HG02840 (cell line): Measurements from ENCODE around the gene MED10.

ENCODE experiments used
- ATAC-seq: cut with Tn5 transposase; IDR thresholded peaks from one replicate; pipeline ENCODE4 v1.9.1; 2021; ENCODE audit warnings: mild to moderate bottlenecking, moderate library complexity, moderate number of reproducible peaks; ENCODE audit not compliant: unreplicated experiment, low FRiP score

MED10 gene, protein sequence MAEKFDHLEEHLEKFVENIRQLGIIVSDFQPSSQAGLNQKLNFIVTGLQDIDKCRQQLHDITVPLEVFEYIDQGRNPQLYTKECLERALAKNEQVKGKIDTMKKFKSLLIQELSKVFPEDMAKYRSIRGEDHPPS

DNA sequence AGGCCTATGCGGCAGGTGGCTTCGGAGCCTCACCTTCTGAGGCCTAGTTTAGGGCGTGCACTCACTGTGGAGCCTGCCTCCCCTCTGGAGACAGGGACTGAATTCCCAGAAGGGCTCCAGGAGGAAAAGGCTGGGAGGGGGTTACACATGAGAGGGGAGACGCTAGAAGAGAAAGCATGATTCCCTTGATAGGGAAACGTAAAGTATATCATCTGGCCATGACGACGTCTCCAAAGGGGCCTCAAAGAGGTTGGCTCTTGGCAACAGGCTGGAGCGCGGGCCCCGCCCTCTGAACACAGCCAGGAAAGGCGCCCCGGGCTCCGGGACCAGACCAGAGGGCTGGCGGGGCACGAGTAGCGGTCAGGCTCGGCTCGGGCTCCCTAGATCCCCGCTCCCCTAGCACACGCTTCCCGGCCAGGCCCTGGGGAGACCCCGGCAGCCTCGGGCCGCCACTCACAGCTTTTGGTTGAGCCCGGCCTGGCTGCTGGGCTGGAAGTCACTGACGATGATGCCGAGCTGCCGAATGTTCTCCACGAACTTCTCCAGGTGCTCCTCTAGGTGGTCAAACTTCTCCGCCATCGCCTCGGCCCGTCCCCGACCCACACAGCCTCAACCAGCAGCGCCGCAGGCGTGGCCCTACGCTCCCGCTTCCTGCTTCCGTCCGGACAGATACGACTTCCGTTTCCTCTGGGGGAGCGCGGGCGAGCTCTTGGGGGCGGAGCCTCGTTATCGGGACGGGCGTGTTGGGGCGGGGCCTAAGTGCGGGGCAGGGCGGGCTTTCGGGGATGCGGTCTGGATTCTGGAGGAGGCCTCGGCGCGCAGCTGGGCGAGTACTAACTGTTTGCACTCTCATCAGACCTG, at the start of gene MED10:
TSS of gene MED10 (minus strand) at position 643 of the 861 bp plus-strand sequence. CDS start at position 579, 64 bp downstream.
- ATAC-seq: peak; percentile 99

DNA sequence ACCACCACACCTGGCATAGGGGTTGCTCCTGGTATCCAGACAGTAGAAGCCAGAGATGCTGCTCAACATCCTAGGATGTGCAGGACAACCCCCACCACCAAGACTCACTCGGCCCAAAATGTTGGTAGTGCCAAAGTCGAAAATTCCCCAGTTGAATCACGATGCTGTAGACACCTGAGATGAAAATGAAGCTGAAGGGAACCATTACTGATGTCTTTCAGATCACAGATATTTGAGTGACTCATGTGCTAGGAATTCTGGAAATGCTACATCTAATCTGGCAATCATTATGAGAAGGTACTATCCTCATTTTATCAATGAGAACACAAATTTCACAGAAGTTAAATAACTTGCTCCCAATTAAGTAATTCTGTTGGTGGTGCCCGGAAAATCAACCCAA, 49.3 kb upstream of the MED10 start:
- ATAC-seq: no peak

DNA sequence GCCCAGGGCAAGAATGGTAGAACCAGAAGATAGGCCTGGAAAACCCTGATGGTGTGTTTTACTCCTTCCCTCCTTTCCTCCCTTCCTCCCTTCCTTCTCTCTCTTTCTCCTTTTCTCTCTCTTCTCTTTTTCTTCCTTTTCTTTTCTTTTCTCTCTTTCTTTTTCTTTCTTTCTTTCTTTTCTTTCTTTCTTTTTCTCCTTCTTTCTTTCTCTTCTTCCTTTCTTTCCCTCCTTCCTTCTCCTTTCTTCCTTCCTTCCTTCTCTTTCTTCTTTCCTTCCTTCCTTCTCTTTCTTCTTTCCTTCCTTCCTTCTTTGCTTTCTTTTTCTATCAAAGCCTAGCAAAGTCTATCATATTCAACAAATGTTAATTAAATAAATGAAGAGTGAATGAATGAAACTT, 46.4 kb upstream of the MED10 start:
- ATAC-seq: no peak

DNA sequence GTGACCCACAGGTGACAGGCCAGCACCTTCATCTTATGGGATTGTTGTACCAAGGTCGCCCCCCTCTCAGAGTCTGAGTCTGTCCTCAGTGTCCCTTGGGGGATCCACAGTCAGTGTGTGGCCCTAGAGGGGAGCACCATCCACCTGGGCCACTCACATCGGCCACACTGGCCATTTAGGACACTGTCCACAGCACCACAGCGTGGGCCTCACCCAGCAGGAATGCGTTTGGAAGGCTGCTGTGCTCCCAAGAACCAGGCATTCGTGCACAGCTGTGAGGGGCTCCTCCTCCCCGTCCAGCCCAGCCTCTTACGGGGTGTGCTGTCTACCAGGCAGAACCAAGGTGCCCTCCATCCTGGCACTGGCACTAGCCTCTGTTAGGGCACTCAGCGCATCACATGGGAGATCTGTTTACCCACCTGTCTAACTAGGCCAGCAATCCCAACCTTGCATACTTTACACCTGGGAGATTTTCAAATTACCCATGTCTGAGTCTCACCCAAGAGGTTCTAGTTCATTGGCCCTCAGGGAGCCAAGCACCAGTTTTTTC, 45.8 kb upstream of the MED10 start:
- no peak for ATAC-seq

DNA sequence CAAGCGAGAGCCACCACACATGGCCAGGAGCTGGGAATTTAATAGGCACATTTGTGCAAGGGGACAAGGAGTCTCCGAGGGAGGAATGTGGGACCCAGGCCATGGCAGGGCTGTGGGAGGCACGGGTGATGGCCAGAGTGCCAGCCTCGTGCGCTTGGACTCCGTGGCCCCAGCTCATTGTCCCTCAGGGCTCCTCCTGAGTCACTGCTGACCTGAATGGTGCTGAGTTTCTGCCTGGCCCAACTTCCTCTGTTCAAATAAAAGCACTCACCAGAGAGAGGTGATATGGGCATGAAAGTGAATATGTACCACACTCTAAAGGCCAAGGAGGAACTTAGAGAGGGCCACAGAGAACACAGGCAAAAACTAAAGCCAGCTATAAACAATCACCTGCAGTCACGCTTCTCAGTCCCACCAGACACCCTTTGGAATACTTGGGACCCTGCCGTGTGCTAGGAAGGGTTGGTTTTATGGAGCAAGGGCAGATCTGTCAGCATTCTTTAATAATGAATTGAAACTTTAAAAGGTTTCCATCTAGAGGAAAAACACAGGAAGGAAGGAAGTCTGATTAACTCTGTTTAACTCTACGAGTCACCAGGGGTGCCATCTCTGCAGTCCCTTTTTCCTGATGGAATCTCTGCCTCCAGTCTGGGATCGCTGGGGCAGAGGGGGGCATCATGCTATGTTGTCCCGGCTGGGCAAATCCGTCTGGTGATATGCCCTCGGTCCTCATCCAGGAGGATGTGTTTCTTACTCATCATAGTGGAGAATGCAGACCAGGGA, 45.2 kb upstream of the MED10 start:
- ATAC-seq: no peak

DNA sequence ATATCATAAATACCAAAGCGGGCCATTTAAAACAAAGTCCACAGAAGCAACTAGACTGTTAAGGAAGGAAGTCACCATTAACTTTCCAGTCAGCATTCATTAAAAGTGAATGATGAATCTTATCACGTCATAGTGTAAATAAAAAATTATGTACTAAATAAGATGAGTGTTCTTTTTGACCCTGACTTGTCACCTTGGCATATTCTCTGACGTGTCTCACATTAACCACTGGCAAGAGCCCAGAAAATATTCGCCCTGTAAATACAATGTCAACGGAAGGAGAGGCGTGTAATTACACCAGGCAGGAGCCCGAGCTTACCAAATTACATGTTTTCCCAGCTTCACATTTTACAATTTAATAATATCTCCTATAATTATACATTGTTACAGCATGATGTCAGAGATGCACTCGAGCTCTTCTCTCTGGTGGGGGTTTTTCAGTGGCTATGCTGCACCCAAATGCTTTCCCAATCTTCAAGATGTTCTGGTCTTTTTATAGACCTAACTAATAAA, 41.0 kb upstream of the MED10 start:
- no peak for ATAC-seq

DNA sequence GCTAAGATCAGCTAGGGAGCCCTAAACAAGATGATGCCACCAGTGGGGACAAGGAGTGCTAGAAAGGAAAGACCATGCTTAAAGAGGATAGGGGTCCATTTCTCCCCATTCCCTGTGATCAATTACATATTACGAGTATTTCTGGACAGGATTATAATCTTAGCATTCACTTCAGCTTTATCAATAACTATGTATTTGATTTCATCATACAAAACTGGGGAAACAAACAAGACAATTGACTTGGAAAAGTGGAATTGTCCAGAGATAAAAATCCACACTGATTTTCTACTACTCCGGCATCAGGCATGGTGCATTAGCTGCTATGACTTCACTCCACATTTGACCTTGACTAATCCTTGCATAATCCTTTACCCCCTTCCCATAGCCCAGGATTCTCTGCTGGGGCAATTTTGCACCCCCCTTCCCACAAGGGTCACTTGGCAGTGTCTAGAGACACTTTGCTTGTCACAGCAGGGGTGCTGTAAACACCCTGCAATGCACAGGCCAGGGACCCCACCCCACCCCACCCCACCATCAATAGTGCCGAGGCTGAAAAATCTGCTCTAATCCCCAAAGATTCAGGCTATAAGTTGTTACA, 40.4 kb upstream of the MED10 start:
- no peak for ATAC-seq

DNA sequence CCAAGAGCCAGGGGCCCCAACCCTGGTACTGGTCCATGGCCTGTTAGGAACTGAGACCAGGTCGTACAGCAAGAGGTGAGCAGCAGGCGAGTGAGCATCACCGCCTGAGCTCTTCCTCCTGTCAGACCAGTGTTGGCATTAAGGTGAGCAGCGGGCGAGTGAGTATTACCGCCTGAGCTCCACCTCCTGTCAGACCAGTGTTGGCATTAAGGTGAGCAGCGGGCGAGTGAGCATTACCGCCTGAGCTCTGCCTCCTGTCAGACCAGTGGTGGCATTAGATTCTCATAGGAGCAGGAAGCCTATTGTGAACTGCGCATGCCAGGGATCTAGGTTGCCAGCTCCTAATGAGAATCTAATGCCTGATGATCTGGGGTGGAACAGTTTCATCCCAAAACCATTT, 39.3 kb upstream of the MED10 start:
- no peak for ATAC-seq

DNA sequence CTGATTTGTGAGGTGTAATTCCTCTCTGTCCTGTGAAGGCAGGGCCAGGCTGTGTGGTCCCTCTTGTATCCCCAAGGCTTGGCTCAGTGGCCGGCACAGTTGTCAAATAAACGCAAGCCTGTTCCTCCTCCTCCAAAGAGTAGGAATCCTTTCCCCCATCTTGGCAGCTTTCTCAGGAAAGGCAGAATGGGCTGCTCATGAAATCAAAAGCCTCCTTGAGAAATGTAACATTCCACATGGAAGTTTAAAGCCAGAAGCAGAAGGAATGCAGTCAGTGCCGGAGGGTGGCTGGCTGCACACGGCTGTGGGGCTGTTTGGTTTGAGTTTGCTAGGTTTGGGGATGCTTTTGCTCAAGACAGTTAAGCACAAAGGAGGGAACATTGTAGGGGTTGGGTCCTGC, 34.5 kb upstream of the MED10 start:
- ATAC-seq: no peak

DNA sequence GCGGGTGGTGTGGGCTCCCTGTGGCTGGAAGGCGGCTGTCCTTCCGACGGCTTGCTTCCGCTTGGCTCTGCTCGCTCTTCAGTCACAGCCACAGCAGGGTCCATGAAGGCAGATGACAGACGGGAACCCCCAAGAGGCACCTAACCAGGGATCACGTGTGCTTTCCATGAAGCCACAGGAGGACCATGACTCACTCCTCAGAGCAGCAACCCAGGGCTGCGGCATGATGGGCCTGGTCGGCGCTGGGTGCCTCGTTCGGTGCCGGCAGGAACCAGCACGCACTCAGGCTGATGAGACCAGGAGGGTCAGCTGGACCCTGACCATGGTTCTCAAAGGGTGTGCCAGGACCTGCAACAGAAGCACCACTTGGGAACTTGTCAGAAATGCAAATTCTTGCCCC, 32.8 kb upstream of the MED10 start:
- ATAC-seq: no peak

DNA sequence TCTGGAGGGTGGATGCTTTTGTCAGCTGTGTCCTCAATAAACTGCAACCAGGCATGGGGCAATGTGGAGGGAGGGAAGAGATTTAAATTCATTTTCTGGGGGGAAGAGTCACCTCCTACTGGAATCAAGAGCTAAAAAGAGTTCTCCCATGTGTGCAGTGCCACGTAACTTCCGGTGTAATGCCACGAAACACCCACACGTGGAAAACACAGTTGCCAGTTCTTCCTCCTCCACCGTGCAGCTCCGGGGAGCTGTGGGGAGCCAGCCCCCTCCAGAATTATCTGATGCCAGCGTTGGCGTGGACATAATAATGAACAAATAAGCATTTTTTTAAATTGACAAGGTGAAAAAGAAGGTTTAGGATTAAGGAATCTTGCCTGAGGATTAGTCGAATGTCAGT, 32.1 kb upstream of the MED10 start:
- no peak for ATAC-seq

DNA sequence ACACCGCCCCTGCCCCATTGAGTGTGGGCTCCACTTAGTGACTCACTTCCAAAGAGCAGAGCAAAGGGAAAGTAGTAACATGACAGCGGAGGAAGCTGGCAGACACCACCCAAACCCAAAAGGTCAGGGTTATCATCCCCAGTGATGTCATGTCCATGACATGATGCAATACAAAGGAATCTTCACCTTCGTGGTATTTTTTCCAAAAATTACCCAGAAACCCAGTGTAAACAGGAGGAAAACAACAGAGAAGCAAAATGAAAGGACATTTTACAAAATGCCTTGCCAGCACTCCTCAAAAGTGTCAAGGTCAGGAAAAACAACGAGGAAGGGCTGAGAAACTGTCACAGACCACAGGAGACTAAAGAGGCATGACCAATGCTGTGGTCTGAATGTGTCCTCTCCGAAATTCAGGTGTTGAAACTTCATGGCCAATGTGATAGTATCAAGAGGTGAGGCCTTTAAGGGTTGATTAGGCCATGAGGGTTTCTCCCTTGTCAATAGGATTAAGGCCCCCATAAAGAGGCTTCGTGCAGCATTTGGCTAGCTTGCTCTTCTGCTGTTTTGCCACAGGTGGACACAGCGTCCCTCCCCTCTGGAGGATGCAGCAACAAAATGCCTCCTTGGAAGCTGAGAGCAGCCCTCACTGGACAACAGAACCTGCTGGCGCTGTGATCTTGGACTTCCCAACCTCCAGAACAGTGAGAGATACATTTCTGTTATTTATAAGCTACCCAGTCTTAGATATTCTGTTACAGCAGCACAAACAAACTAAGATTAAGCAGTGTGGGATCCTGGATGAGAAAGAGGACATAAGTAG, 30.5 kb upstream of the MED10 start:
- no peak for ATAC-seq

DNA sequence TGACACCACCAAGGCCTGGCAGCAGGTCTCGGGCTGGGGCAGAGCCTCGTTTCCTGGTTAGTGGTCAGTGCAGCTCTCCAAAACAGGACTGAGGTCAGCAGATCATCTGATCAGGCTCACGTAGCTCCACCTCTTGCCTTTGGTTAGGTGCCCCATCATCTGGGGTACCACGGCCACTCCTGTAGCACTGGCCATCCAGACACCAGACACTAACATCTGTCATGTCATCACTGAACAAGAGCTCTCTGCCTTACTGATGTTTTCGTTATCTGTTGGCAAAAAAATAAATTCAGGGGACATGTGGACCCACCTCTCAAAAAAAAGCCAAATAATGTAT, 29.9 kb upstream of the MED10 start:
- no peak for ATAC-seq

DNA sequence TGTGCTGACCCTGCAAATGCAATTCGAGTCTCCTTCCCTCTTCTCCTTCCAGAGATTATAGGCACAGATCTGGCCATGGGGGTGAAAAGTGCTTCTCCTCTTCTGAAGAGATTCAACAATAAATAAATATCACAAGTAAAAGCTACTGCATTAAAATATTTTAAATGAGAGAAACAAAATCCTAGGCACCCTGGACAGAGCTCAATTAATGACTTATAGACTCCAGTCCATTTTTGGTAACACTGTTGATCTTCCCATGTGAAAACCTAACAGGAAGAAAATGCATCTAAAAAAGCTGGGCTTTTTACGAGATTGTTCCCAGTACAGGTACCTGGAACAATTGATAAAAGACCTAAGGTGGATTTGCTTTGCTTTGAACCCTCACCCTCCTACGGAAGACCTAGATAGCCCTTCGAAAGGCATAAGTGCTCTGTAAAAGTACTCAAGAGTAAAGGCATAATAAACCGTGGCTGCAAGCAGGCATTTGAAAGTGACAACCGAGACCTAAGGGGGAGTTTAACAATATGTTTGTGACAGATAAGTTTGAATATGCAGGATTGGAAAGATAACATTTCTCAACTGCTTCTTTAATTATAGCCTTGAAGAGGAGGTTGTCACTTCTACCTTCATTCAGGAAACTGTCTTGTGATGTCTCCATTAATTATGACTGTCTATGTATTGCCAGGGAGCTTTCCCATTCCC, 29.4 kb upstream of the MED10 start:
- ATAC-seq: no peak

DNA sequence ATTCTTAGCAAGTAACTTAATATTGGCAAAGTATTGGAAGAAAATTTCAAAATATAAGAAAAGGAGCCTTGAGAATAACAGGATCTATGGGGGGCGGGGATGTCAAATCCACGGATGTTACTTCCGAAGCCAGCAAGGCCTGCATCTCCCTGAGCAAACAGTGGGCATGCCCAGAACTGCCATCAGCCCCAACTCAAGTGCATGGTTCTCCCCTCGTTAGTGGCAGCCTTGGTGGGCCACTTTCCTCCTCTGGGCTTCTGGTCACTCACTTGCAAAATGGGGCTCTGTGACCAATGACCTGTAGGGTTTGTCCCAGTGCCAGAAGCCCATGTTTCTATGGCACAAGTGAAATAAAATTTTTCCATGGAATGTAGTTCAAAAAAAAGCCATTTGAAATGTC, 27.2 kb upstream of the MED10 start:
- no peak for ATAC-seq

DNA sequence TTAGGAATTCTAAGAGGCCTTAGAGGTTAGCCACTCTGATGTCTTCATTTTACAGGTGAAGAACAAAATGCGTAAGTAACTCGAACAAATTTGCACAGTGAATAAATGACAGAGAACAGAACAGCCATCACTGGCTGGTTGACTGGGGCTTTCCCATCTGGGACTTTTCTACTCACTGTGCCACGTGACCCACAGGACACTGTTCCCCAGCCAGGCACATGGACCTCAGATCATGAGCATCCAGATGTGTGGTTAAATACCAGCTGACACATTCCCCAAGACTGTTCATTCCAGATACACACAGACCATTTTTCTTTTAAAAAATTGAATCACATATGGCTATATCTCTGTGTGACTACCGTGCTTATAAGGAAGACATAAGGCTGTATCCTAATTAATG, 25.8 kb upstream of the MED10 start:
- no peak for ATAC-seq

DNA sequence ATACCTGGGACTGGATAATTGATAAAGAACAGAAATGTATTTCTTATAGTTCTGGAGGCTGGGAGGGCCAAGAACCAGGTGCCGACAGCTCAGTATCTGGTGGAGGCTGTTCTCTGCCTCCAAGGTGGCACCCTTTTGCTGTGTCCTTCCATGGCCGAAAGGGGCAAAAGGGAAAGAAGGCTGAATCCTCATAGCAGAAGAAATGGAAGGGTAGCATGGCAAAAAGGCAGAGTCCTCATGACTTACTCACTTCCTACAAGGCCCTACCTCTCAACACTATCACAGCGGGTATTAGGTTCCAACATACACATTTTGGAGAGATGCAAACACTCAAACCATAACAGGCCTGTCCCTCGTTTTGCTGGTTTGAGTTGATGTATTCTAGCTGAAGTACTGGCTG, 25.1 kb upstream of the MED10 start:
- ATAC-seq: no peak

DNA sequence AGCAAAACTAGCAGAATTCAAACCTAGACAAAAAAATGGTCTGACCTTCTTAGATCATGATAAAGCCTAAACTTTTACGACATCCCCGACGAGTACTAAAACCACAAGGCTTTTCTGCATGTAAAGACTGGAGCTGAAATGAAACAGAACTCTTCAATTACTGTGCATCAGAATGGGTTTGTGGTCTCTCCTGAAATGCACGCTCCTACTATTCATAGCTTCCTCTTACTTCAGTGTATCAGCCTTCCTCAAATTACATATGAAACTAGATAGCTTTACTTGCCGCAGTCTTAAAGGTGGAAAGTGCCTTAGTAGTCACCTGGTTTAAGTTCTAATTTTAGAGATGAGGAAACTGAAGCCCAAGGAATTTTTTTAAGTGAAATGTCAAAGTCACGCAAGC, 24.6 kb upstream of the MED10 start:
- no peak for ATAC-seq

DNA sequence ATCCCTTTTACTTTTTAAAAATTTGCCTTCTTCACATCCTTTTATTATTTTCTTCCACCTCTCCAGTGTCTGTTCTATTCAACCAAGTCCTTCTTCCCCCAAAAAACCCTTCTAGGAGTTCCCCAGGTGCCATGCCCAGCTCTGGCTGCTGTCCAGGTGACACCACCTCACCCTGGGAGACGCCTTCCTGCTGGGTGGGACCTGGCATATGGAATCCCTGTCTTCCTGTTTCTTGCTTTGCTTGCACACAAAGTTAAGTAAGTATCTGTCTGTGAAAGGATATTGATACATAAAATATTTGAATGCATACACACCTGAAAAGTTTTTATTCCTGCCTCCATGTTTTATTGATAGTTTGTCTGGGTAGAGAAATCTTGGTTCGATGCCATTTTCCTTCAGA, 23.1 kb upstream of the MED10 start:
- no peak for ATAC-seq
